Measurements from ENCODE around the gene UMODL1.

DNA sequence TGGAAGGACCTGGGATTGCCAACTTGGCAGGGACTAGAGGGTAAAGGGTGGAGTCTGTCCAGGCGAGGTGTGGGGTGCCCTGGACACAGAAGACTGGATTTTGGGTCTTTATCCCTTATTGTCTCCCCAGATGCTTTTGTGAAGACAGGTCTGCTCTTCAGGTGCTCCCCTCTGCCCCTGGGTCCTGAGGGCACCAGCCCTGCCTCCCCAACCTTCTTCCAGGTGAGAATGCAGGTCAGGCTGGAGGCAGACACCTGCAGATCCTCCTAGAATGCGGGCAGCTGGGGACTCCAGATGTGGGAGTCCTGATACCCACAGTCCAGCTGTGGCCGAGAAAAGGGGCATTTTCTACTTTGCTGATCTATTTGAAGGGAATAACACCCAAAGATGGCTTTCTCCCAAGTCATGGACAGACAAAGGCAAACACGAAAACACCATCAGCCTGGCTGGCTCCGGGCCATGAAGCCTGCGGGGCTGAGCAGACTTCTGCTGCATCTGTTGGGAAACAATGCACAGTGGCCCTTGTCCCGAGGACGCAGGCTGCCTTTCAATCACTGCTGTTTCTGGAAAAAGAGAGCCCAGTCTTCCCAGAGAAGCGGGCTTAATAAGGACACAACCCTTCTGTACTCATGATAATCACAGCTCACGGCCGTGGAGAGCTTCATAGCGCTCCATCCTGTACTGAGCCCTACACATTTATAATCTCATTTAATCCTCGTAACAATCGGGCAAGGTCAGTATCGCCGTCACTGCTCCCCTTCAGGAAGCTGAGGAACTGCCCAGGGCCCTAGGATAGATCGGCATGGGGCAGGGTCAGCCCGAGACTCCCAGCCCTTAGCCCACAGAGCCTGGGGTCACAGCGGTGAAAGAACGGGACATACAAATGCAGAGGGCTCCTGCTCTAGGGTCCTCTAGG is 85.8 kb downstream of the UMODL1 start:
- no peak for TF ChIP-seq EZH2 (IDR thresholded peaks at IDR 0.05; ENCODE audit: low read depth)
- TF ChIP-seq, protein P1, sequence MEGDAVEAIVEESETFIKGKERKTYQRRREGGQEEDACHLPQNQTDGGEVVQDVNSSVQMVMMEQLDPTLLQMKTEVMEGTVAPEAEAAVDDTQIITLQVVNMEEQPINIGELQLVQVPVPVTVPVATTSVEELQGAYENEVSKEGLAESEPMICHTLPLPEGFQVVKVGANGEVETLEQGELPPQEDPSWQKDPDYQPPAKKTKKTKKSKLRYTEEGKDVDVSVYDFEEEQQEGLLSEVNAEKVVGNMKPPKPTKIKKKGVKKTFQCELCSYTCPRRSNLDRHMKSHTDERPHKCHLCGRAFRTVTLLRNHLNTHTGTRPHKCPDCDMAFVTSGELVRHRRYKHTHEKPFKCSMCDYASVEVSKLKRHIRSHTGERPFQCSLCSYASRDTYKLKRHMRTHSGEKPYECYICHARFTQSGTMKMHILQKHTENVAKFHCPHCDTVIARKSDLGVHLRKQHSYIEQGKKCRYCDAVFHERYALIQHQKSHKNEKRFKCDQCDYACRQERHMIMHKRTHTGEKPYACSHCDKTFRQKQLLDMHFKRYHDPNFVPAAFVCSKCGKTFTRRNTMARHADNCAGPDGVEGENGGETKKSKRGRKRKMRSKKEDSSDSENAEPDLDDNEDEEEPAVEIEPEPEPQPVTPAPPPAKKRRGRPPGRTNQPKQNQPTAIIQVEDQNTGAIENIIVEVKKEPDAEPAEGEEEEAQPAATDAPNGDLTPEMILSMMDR (conservative IDR thresholded peaks at IDR 0.05) = no peak
